Activated CD4-positive, alpha-beta T cell treated with anti-CD3 and anti-CD28 coated beads, Interleukin-10, Interleukin-2, amounts not matched to agents 100 ng/mL and 50 ng/mL, durations not matched to agents 16 hours and 8 hours (primary cell): ENCODE measurements around the gene KLHL3.
"Not testable (repeated sequence)": the region's sequence is repeated elsewhere in the genome, so short reads cannot be mapped to it uniquely, and the experiment has no call there.

ENCODE experiments used
- DNase-seq: peaks from one replicate; pipeline ENCODE4 v3.0.0-alpha.2; 2020

Gene KLHL3

DNA sequence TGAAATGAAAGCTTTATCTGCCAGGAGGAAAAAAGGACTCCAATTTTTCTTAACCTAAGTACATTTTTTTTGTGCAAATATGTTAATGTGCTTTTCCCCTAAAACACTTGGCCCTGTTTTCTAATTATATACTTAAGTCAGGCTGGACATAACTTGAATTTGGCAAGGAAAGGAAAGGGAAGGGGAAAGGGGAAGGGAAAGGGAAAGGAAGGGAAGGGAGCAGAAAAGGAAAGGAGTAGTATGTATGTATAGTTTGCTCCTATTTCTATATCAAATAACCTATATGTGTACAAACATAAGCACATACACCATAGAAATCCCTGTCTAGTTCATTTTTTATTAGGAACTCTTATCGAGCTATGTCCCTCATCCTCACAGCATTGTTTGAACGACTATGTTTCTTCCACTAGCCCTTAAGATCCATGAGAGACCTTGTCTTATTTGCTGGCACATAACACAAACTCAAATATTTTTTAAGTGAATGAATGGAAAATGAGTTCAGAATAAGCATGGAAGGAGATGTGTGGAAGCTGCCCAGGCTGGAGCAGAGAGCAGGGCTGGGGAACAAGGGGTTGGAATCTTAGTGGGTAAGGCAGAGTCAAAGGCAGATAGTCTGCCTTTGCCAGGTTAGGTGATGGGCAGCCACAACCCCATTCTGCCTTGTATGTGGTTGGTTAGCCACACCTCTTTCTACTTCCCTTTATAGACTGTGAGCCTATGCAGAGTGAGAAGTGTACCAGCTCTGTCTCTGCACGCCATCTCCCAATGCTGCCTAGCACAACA is 70.0 kb downstream of the KLHL3 start:
- DNase-seq, result peak; percentile 56

DNA sequence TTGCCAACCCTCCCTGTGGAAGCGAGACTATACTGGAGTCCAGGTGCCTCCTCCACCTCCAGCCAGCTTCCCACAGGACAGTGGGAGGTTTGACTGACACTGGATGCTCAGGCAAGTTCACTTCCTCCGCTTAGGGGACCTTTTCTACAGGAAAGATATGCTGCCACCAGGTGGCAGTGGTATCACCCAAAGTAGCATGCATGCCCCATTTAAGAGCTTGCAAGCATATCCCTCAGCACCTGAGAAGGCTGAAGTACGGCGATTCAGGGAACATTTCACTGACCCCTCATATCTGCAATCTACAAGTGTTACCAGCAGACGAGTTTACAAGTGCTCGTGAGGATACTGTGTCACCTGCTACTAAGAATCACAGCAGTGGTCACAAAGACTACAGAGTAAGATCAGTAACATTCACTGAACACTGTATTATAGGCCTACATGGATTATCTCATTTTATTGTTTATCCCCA is 75.5 kb downstream of the KLHL3 start:
- peak; percentile 73 for DNase-seq

DNA sequence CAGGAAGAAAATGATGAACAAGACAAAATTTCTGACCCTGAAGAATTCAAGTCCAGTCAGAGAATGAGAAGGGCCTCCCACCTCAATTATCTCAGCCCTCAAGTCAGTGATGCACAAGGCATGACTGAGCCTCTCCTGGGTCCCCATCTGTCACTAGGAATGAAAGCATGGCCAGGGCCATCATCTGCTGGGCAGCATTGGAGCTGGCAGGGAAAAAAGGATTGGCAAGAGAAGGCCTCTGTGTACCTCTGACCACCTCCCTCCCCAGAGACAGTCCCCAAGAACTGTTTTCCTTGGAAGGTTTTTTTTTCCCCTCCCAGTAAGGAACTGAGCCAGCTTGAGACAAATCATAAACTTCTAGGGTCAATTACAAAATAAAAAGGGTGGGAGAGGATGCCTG is 76.7 kb downstream of the KLHL3 start:
- DNase-seq, result no peak

DNA sequence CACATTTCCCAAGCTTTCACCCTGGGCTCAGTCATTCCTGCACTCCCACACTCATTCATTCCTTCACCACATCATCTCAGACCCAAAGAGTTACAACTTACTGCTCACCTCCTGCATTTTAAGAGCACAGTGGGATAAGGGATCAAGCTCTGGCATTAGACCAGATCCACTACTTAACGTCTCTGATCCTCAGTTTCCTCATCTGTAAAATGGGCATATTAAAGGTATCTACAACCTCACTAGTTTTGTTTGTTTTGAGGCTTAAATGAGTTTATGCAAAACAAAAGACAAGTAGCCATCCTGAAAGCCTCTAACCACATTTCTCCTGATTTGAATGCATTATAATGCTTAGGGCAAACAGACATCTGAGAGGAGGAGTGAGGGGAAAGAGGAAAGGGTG is 77.6 kb downstream of the KLHL3 start:
- no peak for DNase-seq

DNA sequence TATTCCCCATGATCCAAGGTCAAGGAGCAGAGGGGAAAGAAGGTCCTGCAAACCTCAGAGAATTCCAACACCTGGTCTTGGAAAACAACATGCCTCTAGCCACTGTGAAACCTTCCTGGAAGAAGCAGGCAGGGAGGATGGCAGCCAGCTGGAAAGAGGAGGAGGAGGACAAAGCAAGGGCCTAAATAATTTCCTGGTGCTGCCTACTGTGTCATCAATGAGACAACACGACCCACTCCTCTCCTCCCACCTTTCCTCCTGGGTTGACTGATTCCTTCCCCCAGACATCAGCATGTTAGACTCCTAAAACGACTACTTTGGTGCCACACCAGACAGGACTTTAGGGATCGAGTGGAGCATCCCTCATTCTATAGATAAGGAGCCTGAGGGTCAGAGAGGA is 78.8 kb downstream of the KLHL3 start:
- no peak for DNase-seq

DNA sequence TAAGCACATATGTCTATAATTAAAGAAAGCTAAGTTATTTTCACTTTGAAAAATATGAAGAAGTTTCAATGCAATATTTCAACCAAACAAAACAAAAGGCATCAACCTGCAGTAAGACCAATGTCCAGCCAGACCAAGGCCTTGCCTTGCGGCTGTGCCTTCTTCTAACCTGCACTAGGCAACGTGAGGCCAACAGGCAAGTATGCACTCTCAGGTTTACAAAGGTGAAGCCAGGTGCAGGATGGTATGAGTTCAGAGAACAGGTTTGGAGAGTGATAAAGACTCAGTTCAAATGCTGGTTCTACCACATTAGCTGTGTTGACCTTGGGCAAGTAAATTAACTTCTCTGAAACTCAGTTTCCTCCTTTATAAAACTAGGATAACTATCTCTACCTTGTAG is 79.3 kb downstream of the KLHL3 start:
- DNase-seq, result no peak

DNA sequence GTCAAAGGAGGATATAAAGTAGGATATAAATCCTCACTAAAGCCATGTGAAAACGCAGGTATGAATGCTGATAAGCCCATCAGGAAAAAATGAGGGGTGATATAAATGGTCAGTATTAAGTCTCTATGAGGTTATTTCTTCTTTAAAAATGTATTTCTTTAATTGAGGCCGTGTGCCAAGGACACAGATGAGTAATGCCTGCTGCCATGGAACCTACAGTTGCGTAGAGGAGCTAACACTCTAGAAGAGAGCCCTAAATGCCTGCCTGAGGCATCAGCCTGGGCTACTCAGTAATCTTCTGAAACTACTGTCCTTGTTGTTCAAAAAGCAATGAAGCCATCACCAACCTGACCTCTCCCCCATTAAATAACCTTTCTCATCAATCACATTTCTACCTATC is 84.9 kb downstream of the KLHL3 start:
- DNase-seq, result no peak

DNA sequence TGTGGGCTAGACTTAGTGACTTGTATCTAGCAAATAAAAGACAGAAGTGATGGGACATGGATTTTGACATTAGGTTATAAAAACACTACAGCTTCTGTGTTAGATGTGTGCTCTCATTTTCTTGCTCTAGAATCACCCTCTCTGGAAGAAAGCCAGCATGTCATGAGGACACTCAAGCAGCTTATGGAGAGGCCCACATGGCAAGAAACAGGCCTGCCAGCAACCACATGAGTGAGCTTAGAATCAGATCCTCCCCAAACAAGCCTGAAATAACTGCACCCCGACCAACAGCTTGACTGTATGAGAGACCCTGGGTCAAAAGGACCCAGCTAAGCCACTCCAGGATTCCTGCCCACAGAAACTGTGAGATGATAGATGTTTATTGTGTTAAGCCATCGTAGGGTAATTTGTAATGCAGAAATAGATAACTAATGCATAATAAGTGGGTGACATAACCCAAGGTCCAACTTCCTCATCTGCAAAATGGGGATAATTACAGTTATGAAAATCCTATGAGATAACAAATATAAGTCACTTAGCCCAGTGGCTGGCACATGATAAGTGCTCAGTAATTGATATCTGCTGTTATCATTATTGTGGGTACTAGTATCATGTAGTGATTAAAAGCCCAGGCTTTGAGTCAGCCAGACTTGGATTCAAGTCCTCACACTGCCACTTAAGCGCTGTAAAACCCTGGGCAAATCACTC is 86.5 kb downstream of the KLHL3 start:
- no peak for DNase-seq

DNA sequence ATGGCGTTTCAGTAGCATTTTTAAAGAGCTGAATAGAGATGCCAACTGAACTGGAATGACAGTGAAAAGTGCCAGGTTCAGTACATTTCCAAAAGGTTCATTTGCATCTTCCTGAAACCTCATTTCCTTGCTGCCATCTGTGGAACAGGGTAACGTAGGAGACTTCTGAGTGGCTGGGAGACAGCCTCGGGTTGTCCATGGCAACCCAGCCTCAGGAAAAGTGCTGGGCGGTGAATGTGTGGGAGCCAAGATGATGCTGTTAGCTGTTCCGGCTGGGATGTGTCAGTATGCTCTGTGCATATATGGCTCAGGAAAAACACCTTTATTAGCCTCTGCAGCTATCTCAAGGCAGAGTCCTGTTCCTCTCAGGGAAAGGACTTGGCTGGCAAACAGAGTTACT is 87.5 kb downstream of the KLHL3 start:
- DNase-seq, result no peak

DNA sequence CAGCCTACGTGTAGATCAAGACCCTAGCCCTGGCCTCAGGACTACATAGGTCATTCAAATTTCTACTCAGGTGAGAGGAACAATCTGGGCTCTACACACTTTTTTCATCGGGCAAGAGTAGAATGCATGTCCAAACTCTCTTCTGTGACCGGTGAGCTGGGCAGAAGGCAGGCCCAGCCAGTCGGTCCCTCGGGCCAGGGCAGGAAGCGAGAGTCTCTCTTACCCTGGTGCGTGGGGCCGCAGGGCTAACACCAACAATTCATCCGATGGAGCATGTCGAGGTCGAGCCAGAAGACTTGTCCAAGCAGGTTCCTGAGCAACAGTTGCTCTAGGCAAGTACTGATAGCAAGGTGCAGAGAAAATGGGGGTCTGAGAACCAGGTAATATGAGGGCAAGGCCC is 88.5 kb downstream of the KLHL3 start:
- DNase-seq, result no peak

DNA sequence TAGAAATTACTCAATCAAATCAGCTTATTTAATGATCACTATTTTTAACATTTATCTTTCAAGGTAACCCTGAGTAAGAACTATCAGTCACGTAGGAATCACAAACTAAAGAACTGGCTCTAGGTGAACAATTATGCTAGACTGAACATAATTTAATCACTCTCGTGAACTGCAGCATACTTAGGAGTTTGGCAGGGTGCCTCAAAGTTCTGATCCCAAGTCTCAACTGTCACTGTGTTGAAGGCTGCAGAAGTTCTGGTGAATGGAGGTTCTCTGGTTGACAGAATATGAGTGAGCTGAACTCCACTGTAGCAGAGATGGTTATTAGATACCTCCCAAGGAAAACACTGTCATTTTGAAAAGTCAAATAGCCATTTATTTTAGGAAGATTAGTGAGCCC is 89.1 kb downstream of the KLHL3 start:
- DNase-seq, result no peak

DNA sequence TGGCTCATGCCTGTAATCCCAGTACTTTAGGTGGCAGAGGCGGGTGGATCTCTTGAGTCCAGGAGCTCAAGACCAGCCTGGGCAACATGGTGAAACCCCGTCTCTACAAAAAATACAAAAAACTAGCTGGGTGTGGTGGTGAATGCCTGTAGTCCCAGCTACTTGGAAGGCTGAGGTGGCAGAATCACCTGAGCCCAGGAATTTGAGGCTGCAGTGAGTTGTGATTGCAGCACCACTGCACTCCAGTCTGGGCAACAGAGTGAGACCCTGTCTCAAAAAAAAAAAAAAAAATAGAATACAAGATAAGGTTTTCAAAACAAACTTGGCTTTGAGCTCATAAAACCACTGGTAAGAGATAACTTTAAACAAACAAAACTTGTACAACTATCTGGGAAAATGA is 92.8 kb downstream of the KLHL3 start:
- DNase-seq, result not testable (repeated sequence)

DNA sequence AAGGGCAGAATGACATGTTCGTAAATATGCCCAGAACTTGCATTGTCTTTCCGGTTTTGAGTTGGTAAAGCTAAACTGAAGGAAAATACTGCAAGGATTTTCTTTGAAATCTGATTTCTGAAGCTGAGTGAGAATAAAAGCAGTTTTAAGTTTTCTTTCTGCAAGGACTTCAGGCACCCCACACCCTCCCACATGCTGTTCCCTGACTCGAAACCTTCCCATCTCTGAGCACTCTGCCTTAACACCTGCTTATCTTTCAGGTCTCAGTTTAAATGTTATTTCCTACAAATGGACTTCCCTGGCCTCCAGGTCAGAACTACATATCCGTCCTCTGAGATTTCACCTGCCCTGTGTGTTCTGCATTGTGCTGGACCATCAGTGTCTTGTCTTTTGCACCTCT is 93.8 kb downstream of the KLHL3 start:
- DNase-seq, result no peak

DNA sequence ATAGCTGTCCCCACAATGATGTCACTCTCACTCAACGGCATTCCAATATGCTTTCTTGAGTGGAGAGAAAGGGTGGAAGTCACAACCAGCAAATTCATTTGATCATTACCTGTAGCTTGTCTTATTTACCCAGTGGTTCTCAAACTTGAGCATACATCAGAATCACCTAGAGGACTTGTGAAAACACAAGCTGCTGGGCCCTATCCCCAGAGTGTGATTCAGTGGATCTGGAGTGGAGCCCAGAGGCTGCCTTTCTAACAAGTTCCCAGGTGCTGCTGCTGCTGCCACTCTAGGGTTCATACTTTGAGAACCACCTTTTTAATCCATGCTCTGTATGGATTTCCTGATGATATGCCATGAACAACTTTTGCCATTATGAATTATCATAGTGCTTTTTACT is 94.7 kb downstream of the KLHL3 start:
- no peak for DNase-seq

DNA sequence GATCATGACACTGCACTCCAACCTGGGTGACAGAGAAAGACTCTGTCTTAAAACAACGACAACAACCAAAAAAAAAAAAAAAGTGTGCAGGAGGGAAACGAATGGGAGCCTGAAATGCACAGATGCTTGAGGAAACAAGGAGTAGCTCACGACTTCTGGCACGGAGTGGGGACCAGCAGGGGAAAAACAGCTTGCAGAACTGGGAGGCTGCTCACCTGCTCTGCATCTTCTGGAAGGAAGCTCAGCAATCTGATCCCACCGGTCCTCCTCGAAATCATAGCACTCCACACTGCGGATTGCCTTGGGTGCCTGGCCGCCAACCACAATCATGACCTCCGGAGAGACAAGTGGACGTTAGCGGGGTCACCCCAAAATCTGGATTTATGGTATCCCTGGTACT is 96.2 kb downstream of the KLHL3 start:
- DNase-seq, result no peak

DNA sequence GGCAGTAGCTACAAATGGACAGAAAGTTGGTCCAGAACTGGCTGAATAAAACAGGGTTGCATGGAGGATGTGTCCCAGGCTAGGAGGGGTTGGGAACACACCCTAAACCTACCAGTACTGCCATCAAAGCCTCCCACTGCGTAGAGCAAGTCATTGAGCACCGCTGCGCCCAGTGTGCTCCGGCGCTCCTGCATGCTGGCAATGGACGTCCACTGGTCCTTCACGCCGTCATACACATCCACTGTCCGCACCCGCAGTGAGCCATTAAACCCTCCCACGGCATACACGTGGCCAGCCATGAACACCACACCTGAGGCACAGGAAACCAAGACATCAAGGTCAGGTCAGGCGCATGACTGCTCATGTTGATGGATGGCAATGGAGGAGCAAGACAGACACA is 97.0 kb downstream of the KLHL3 start:
- DNase-seq, result no peak

DNA sequence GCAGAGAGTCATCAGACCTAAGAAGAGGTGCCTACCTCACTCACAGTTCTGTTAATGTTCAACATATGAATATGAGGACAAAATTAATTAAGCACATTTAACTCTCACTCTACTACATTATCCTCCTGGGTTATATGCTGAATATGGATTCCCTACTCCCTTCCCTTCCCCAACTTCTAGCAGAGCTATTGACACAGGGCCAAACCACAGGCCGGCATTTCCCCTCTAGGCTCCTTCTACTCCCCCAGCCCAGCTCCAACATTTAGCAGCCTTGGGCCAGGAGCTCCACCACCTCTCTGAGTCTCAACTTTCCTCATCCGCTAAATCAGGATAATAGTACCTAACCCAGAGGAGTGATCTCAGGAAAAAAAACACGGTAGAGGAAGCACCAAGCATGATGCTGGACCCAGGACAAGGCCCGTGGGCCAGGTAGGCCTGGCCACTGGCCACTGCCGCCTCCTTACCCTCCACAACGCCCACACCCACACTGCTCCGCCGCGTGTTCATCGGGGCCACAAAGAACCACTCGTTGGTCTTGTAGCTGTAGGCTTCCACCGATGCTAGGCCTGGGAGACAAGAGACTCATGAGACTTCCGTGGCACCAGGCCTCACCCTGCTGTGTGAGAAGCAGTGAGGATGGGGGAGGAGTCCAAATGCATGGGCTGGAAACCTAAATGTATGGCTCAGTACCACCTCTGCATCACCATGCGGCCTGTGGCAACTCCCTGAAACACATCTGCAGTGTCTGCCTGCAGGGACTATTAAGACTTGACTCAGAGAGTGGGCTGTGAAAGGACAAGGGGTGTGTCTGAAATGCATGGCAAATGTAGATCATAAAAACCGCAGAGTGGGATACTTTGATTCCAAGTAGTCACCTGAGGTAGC is 98.8 kb downstream of the KLHL3 start:
- no peak for DNase-seq

DNA sequence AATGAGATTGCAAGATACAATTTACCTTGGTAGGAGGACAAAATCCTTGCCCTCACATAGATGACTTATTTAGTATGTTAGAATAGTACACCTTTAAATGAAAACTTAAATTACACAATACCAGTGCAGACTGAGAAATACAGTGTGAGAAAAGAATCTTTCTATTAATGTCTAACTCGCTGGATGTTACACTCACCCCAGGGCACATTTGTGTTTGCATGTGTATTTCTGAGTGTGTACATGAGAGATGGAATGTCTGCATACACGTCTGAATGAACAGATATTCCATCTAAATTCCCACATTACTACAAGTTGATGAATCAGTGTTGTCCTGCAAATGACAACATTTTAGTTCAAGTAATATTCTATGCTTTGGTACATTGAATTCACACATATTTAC is 99.8 kb downstream of the KLHL3 start:
- no peak for DNase-seq

DNA sequence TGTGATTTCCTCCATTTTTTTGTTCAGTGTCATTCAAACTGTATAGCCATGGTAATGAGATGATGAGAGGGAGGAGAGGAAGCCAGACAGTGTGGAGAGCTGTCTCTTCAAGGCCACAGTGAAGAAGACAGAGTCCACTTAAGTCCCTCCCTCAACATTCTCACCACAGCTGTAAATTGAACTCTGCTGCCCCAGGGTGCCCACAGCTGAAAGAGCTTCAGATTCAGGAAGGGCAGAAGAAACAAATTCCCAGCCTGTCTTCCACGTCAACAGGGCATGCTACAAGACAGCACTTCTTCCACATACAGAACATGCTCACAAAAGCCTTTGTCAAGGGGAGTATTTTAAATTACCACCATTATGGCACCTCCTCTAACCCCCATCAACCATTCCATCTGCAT is 100.4 kb downstream of the KLHL3 start:
- no peak for DNase-seq

DNA sequence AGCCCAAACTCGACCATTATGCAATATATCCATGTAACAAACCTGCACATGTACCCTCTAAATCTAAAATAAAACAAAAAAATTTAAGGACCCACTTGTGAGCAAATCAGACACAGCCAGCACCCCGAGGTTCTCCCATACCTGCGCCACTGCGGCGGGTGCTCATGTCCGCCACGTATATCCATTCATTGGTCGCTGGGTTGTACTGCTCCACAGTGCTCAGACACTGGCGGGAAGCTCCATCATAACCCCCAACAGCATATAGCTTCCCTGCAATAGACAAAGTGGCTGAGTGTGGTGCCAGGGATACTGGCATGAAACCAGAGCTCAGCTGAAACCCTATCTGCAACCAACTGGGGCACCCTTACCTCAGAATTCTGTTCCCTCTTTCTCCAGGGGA is 102.0 kb downstream of the KLHL3 start:
- DNase-seq, result no peak

DNA sequence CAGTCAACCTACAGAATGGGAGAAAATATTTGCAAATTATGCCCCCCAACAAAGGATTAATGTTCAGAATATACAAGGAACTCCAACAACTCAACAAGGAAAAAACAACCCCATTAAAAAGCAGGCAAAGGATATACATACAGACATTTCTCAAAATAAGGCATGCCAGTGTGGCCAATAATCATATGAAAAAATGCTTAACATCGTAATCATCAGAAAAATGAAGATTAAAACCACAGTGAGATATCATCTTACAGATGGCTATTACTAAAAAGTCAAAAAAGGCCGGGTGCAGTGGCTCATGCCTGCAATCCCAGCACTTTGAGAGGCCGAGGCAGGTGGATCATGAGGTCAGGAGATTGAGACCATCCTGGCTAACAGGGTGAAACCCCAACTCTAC is 103.2 kb downstream of the KLHL3 start:
- DNase-seq, result no peak

DNA sequence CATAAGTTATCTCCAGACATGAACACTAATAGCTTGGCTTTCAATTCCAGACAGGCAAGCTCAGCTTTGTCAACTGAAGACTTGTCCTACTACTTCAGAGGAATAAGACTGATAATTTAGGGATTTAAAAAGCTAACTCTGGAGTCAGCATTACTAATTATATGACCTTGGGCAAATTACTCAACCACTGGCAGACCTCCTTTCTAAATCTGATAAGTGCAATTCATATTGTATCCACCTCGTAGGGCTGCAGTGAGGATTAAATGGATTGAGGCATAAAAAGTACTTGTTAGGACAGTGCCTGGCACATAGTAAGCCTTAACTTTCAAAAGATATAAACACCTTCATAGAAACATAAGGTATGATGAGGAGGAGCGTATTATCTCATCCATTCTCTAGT is 104.4 kb downstream of the KLHL3 start:
- DNase-seq, result no peak

DNA sequence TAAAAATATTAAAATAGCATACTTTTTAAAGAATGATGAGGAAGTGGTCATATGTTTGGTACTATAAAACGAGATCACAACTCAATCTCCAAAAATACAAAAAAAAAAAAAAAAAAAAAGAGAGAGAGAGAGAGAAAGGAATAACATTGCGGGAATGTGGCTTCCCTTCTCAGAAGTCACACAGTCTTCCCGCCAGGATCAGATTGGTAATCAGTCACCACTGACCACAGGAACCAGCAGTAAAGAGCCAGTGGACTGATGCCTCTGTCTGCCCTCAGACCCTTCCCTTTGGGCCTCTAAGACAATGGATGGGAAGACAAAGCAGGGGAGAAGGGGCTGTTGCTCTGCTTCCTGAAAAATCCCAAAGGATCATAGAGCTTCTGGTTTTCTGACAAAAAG is 104.9 kb downstream of the KLHL3 start:
- DNase-seq, result no peak
